Glutamatergic neuron (in vitro differentiated cells): ENCODE measurements around the gene RANBP17. TPM values are rescaled to one million over a fixed set of nuclear protein-coding genes. Genes with fewer than 3 reads are reported as not detected.
A peak's percentile ranks its signal among the peaks of the same experiment; 100 is the strongest.

Experiments
- DNase-seq: peaks from one replicate; pipeline ENCODE4 v3.0.0; 2022
- H3K27ac Mint-ChIP-seq: one replicate; pipeline ENCODE4 v1.8.0; 2020; ENCODE audit warnings: mild to moderate bottlenecking, mixed read lengths, inconsistent platforms; ENCODE audit not compliant: unreplicated experiment
- H3K27me3 Mint-ChIP-seq: one replicate; pipeline ENCODE4 v1.8.0; 2020; ENCODE audit warnings: mild to moderate bottlenecking, moderate library complexity, mixed read lengths, inconsistent platforms; ENCODE audit not compliant: unreplicated experiment
- H3K36me3 Mint-ChIP-seq: one replicate; pipeline ENCODE4 v1.8.0; 2020; ENCODE audit warnings: mild to moderate bottlenecking, mixed read lengths, inconsistent platforms; ENCODE audit not compliant: unreplicated experiment
- H3K4me1 Mint-ChIP-seq: one replicate; pipeline ENCODE4 v1.8.0; 2020; ENCODE audit warnings: mild to moderate bottlenecking, low read depth, mixed read lengths, inconsistent platforms; ENCODE audit not compliant: unreplicated experiment
- H3K4me3 Mint-ChIP-seq: one replicate; pipeline ENCODE4 v1.8.0; 2020; ENCODE audit warnings: mild to moderate bottlenecking, mixed read lengths, inconsistent platforms; ENCODE audit not compliant: unreplicated experiment
- H3K9me3 Mint-ChIP-seq: one replicate; pipeline ENCODE4 v1.8.0; 2020; ENCODE audit warnings: mild to moderate bottlenecking, moderate library complexity, mixed read lengths, inconsistent platforms; ENCODE audit not compliant: unreplicated experiment
- total RNA-seq: library from RNA; stranded (reverse); fragmentation: NEBNext Ultra II Directional; extraction: Animal tissue kit (Norgen Biotek cat#: 25700); gene quantifications from one replicate; pipeline ENCODE4 v1.2.1, GENCODE V29; 2021; ENCODE audit not compliant: unreplicated experiment
- TF ChIP-seq, protein P1 (sequence below): fragments of 200-600 bp; sonication (generic); IDR thresholded peaks from one replicate; pipeline ENCODE4 v1.5.0; 2021; ENCODE audit not compliant: partially characterized antibody, unreplicated experiment

Gene RANBP17
- total RNA-seq, 1 donor from 2014 or later = 25.7 TPM

DNA sequence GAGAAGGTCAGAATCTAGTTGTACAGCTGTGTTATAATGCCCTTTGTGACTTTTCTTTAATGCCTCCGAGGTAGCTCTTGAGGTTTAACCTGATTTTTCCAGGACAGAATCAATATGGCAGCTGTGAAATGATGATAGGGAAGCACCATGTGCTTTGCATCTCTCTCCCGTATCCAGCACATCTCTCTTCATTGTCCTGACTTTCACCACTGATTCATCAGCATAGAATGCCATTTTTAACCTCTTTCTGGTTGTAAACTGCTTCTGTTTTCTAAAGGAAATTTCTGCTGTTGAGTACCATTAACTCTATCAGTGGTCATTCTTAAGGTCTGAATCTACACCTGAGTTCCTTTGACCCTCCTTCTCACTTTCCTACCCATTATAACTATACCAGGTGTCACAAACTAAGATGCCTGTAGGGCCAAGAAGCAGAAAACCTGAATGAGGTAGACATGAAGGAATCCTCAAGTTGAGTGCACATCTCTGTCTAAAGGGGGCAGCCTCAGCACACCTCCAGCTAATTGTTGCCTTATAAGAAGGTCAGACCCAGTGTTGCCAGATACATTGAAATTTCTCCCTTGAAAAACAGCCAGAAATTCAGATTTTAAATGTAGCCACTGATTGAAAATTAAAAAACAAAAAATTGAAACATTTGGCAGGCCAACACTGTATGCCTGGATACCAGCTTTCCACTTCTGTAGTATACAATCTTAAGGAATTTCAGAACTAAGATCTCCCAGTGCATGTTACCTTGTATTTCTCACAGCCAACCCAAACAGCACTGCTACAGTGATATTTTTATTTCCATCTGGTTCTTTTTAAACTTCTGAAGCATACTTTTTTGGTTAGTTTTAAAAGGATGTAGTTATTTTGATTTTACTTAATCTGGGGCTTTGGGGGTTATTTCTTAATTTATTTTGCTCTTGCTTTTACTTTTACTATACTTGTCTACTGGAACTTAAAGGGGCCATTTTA, 411.5 kb downstream of the RANBP17 start:
- peaks cover 55% of the 10 kb centered on the region for H3K4me1 Mint-ChIP-seq
- DNase-seq = no peak
- peaks cover 5% of the 10 kb centered on the region for H3K27me3 Mint-ChIP-seq
- H3K4me3 Mint-ChIP-seq = peak overlapping the region; percentile 31
- peak overlapping the region; percentile 69 for H3K27ac Mint-ChIP-seq
- TF ChIP-seq, protein P1, sequence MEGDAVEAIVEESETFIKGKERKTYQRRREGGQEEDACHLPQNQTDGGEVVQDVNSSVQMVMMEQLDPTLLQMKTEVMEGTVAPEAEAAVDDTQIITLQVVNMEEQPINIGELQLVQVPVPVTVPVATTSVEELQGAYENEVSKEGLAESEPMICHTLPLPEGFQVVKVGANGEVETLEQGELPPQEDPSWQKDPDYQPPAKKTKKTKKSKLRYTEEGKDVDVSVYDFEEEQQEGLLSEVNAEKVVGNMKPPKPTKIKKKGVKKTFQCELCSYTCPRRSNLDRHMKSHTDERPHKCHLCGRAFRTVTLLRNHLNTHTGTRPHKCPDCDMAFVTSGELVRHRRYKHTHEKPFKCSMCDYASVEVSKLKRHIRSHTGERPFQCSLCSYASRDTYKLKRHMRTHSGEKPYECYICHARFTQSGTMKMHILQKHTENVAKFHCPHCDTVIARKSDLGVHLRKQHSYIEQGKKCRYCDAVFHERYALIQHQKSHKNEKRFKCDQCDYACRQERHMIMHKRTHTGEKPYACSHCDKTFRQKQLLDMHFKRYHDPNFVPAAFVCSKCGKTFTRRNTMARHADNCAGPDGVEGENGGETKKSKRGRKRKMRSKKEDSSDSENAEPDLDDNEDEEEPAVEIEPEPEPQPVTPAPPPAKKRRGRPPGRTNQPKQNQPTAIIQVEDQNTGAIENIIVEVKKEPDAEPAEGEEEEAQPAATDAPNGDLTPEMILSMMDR = no peak
- peaks cover 5% of the 10 kb centered on the region for H3K36me3 Mint-ChIP-seq
- peaks cover 5% of the 10 kb centered on the region for H3K9me3 Mint-ChIP-seq

DNA sequence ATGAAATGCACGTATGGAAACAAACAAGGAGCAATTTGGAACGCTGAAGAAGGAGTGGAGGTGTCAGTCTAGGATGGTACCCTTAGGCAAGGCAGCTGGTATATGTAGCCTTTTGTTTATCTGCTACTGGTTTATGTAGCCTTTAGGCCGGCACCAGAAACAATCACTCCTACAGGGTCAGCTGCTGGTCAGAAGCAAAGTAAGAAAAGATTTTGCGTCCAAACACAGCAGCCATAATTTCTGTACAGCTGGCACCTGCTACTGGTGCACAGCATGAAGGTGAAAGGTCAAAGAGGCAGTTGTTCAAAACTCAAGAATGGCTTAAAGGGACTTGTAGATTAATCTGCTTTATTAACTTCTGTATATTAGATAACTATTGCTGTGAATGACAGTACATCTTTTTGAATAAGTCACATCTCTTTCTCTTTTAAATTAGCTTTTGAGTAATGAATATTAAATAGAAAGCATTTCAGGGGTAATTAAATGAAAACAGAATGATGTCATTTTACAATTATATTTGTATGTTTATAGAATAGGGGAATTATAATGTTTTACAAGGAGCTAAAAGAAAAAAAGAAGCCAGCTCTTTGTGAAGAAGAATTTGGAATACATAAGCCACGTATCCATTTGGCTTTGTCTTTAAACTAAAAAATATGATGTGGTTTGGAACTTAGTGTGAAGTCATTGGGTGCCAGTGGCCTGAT, 414.2 kb downstream of the RANBP17 start:
- H3K27me3 Mint-ChIP-seq = peaks cover 2% of the 10 kb centered on the region
- H3K27ac Mint-ChIP-seq = peak overlapping the region; percentile 92
- H3K4me3 Mint-ChIP-seq = peak overlapping the region; percentile 45
- peaks cover 11% of the 10 kb centered on the region for H3K36me3 Mint-ChIP-seq
- TF ChIP-seq, protein P1 = no peak
- peaks cover 1% of the 10 kb centered on the region for H3K9me3 Mint-ChIP-seq
- peak; percentile 25 for DNase-seq
- H3K4me1 Mint-ChIP-seq = peaks cover 42% of the 10 kb centered on the region

DNA sequence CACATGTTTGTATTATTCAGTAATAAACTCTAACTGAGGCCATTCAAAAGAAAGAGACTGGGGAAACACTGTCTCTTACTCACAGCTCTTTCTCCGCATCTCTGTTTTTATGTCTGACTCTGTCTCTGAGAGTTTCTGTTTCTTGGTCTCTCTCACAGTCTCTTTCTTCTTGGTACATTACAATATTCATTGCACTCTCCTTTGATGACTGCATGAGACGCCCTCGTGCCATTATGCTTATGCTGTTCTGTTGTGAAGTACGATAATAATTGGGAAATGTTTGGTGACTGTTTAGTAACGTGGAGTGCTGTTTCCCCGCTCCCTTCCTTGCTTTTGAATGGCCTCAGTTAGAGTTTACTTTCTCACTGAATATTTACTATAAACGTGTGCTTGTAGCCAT, 421.9 kb downstream of the RANBP17 start:
- no peak for DNase-seq
- TF ChIP-seq, protein P1 = no peak
- Mint-ChIP-seq H3K4me1 (peaks cover 3% of the 10 kb centered on the region), H3K4me3 (no peak overlapping the region), H3K9me3 (no peaks in the 10 kb centered on the region), H3K27ac (no peak overlapping the region), H3K27me3 (no peaks in the 10 kb centered on the region), H3K36me3 (peaks cover 6% of the 10 kb centered on the region)

DNA sequence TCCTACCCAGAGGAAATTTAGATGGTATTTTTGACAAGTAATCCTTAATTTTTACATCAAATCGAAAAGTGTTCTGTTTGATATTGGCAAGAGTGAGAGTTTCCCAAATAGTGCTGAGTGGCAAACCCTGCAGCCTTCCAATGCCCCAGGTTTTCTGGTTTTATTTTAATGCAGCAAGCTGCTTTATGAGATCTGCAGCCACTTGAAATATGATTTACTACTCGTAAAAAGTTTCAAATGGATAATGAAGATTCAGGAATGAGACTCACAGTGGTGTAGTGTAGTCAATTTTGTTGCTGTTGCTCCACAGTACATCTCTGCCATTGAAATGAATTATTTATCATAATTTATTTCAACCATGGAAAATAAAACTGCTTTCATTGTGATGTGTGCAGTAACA, 423.6 kb downstream of the RANBP17 start:
- no peaks in the 10 kb centered on the region for H3K36me3 Mint-ChIP-seq
- peaks cover 1% of the 10 kb centered on the region for H3K27me3 Mint-ChIP-seq
- TF ChIP-seq, protein P1 = no peak
- H3K27ac Mint-ChIP-seq = no peak overlapping the region
- no peak for DNase-seq
- no peaks in the 10 kb centered on the region for H3K9me3 Mint-ChIP-seq
- H3K4me3 Mint-ChIP-seq = no peak overlapping the region
- no peaks in the 10 kb centered on the region for H3K4me1 Mint-ChIP-seq
